Measurements from ENCODE around the gene KCNG2. TPM values are rescaled to one million over a fixed set of nuclear protein-coding genes. Genes with fewer than 3 reads are reported as not detected.

KCNG2 gene
- total RNA-seq, 1 donor from 2014 or later: not detected

DNA sequence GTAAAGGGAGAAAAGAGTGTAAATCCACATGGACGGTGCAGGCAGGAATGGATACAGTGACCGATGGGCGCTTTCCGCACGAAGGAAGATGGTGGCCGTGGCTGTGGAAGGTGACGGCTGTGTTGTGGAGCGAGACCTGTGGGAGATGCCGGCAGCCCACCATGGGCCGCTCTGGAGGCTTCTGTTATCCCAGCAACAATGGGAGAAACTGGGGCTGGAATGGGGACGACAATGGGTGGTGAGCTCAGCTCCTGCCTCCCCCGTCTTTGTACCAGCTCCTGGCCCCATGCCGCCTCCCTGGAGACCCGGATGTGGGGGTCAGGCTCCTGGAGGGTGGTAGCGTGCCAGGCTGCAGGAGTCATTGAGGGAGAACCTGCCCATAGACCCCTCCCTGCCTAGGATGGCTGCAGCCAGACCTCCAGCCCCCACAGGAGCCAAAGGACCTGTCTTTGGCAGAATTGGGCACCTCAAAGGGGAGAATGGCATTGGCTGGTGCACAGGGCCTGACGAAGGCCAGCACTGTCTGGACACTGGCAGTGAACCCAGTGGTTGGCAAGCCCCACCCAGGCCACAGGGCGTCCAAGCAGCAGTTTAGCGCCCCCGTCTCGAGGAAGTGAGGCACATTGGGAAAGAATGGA lies 81.1 kb downstream of the KCNG2 start:
- no peak for DNase-seq (ENCODE audit: low spot score)
- no peak overlapping the region for H3K4me3 ChIP-seq
- no peak overlapping the region for H3K27ac ChIP-seq
- H2AFZ ChIP-seq (replicated peaks): no peak overlapping the region
- H3K36me3 ChIP-seq: no peaks in the 10 kb centered on the region
- H3K4me2 ChIP-seq: no peak overlapping the region
- H3K4me3 Mint-ChIP-seq: no peak overlapping the region
- H3K9ac ChIP-seq: no peak overlapping the region
- H4K20me1 ChIP-seq (ENCODE audit: low read depth): no peaks in the 10 kb centered on the region
- H3F3A ChIP-seq (ENCODE audit: low read depth): no peaks in the 10 kb centered on the region
- H3K79me2 ChIP-seq (ENCODE audit: low read depth): no peaks in the 10 kb centered on the region
- peaks cover 14% of the 10 kb centered on the region for H3K27me3 Mint-ChIP-seq (ENCODE audit: insufficient read depth, low read depth)
- H3K4me1 Mint-ChIP-seq: peaks cover 8% of the 10 kb centered on the region
- H3K9me3 ChIP-seq (ENCODE audit: low read depth): no peaks in the 10 kb centered on the region
- peaks cover 2% of the 10 kb centered on the region for H3K36me3 Mint-ChIP-seq
- peaks cover 6% of the 10 kb centered on the region for H3K4me1 ChIP-seq
- peaks cover 10% of the 10 kb centered on the region for H3K9me3 Mint-ChIP-seq
- no peaks in the 10 kb centered on the region for H3K27me3 ChIP-seq
- TF ChIP-seq, protein P1, sequence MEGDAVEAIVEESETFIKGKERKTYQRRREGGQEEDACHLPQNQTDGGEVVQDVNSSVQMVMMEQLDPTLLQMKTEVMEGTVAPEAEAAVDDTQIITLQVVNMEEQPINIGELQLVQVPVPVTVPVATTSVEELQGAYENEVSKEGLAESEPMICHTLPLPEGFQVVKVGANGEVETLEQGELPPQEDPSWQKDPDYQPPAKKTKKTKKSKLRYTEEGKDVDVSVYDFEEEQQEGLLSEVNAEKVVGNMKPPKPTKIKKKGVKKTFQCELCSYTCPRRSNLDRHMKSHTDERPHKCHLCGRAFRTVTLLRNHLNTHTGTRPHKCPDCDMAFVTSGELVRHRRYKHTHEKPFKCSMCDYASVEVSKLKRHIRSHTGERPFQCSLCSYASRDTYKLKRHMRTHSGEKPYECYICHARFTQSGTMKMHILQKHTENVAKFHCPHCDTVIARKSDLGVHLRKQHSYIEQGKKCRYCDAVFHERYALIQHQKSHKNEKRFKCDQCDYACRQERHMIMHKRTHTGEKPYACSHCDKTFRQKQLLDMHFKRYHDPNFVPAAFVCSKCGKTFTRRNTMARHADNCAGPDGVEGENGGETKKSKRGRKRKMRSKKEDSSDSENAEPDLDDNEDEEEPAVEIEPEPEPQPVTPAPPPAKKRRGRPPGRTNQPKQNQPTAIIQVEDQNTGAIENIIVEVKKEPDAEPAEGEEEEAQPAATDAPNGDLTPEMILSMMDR (IDR thresholded peaks at IDR 0.05): no peak
- no peak for TF ChIP-seq EZH2phosphoT487 (IDR thresholded peaks at IDR 0.05)
- no peak for TF ChIP-seq EZH2 (IDR thresholded peaks at IDR 0.05)
- H3K27ac Mint-ChIP-seq: no peak overlapping the region

DNA sequence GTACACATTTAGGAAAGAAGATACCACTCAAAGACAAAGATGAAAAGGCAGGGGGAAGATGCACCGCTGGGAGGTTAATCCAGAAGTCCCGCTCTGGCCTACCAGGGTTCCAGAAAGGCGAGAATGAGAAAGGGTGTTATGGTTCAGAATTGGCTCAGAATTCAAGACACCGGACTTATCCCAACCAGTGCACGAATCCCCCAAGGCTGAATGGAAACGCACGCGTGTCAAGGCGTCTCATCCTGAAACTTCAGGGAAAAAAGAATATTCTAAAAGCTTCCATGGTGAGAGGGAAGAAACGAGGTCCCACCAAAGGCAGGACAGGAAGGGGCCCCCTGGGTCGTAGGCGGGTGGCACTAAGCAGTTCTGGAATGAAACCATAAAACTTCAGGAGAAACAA lies 81.8 kb downstream of the KCNG2 start:
- no peak overlapping the region for H3K27ac ChIP-seq
- no peak overlapping the region for H3K4me3 Mint-ChIP-seq
- TF ChIP-seq EZH2 (IDR thresholded peaks at IDR 0.05): no peak
- TF ChIP-seq, protein P1 (IDR thresholded peaks at IDR 0.05): no peak
- H3K4me3 ChIP-seq: no peak overlapping the region
- no peak overlapping the region for H3K9ac ChIP-seq
- peaks cover 6% of the 10 kb centered on the region for H3K4me1 ChIP-seq
- H3K4me2 ChIP-seq: no peak overlapping the region
- H3K36me3 Mint-ChIP-seq: peaks cover 2% of the 10 kb centered on the region
- H3K4me1 Mint-ChIP-seq: peaks cover 6% of the 10 kb centered on the region
- H3K9me3 Mint-ChIP-seq: peaks cover 12% of the 10 kb centered on the region
- H3K27me3 ChIP-seq: no peaks in the 10 kb centered on the region
- H3K9me3 ChIP-seq (ENCODE audit: low read depth): no peaks in the 10 kb centered on the region
- peaks cover 7% of the 10 kb centered on the region for H3K27me3 Mint-ChIP-seq (ENCODE audit: insufficient read depth, low read depth)
- H4K20me1 ChIP-seq (ENCODE audit: low read depth): no peaks in the 10 kb centered on the region
- no peaks in the 10 kb centered on the region for H3K36me3 ChIP-seq
- no peak overlapping the region for H2AFZ ChIP-seq (replicated peaks)
- no peak for DNase-seq (ENCODE audit: low spot score)
- no peak overlapping the region for H3K27ac Mint-ChIP-seq
- H3K79me2 ChIP-seq (ENCODE audit: low read depth): no peaks in the 10 kb centered on the region
- H3F3A ChIP-seq (ENCODE audit: low read depth): no peaks in the 10 kb centered on the region

DNA sequence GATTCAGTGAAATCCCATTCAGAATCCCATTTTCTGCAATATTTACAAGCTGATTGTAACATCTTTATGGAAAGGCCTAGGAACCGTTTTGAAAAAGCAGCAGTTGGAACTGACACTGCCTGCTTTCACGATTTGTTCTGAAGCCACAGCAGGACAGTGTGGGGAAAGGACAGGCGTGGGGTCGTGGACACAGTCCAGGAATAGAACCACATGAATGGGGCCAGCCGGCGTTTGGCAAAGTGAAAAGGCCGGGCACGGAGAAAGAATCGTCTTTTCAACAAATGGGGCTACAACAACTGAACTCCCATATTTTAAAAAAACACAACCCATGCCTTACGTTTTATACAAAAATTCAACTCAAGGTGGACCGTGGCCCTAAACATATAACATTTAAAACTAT lies 84.0 kb downstream of the KCNG2 start:
- Histone ChIP-seq H4K20me1 (ENCODE audit: low read depth) (no peaks in the 10 kb centered on the region), H3F3A (ENCODE audit: low read depth) (no peaks in the 10 kb centered on the region), H3K4me1 (peaks cover 6% of the 10 kb centered on the region), H3K79me2 (ENCODE audit: low read depth) (no peaks in the 10 kb centered on the region), H3K4me3 (no peak overlapping the region), H2AFZ (replicated peaks) (no peak overlapping the region), H3K27me3 (no peaks in the 10 kb centered on the region), H3K36me3 (no peaks in the 10 kb centered on the region), H3K27ac (no peak overlapping the region), H3K9ac (no peak overlapping the region), H3K9me3 (ENCODE audit: low read depth) (no peaks in the 10 kb centered on the region), H3K4me2 (no peak overlapping the region)
- peaks cover 15% of the 10 kb centered on the region for H3K9me3 Mint-ChIP-seq
- peaks cover 2% of the 10 kb centered on the region for H3K36me3 Mint-ChIP-seq
- no peak for DNase-seq (ENCODE audit: low spot score)
- H3K27me3 Mint-ChIP-seq (ENCODE audit: insufficient read depth, low read depth): peaks cover 3% of the 10 kb centered on the region
- H3K27ac Mint-ChIP-seq: no peak overlapping the region
- TF ChIP-seq EZH2phosphoT487 (IDR thresholded peaks at IDR 0.05): no peak
- TF ChIP-seq EZH2 (IDR thresholded peaks at IDR 0.05): no peak
- TF ChIP-seq, protein P1 (IDR thresholded peaks at IDR 0.05): no peak
- no peak overlapping the region for H3K4me3 Mint-ChIP-seq
- H3K4me1 Mint-ChIP-seq: peaks cover 5% of the 10 kb centered on the region

All from neural progenitor cell (in vitro differentiated cells).